Karpas-422 (cell line): Measurements from ENCODE around the gene S100A7. TPM values are rescaled to one million over a fixed set of nuclear protein-coding genes. Genes with fewer than 3 reads are reported as not detected.

Experiments used
- DNase-seq: peaks from one replicate; pipeline ENCODE4 v3.0.0-alpha.2; 2015
- H2AFZ ChIP-seq: fragments of 200-600 bp; sonication (generic); 2 replicates; pipeline ENCODE4 v1.6.1; 2014; ENCODE audit warnings: antibody characterized with exemption, low read length, mixed read lengths
- H3K27ac ChIP-seq: fragments of 200-600 bp; sonication (generic); 2 replicates; pipeline ENCODE4 v1.5.1; 2014; ENCODE audit warnings: mild to moderate bottlenecking, low read length, moderate library complexity
- H3K27me3 ChIP-seq: fragments of 200-600 bp; sonication (generic); 2 replicates; pipeline ENCODE4 v1.6.1; 2014; ENCODE audit warnings: low read length, mixed read lengths
- H3K36me3 ChIP-seq: fragments of 200-600 bp; sonication (generic); 2 replicates; pipeline ENCODE4 v1.6.1; 2014; ENCODE audit warnings: low read length, mixed read lengths; ENCODE audit not compliant: insufficient read depth
- H3K4me1 ChIP-seq: fragments of 200-600 bp; sonication (generic); 2 replicates; pipeline ENCODE4 v1.6.1; 2014; ENCODE audit warnings: mild to moderate bottlenecking, low read length, mixed read lengths
- H3K4me2 ChIP-seq: fragments of 200-600 bp; sonication (generic); 2 replicates; pipeline ENCODE4 v1.6.1; 2014; ENCODE audit warnings: low read length, low read depth, mild to moderate bottlenecking; ENCODE audit not compliant: poor library complexity, severe bottlenecking
- H3K4me3 ChIP-seq: fragments of 200-600 bp; sonication (generic); 2 replicates; pipeline ENCODE4 v1.5.1; 2014; ENCODE audit warnings: mild to moderate bottlenecking, antibody characterized with exemption, low read length, mixed read lengths
- H3K79me2 ChIP-seq: fragments of 200-600 bp; sonication (generic); 2 replicates; pipeline ENCODE4 v1.6.1; 2014; ENCODE audit warnings: mild to moderate bottlenecking, low read length, mixed read lengths
- H3K9ac ChIP-seq: fragments of 200-600 bp; sonication (generic); 2 replicates; pipeline ENCODE4 v1.6.0; 2014; ENCODE audit warnings: low read length
- H3K9me2 ChIP-seq: fragments of 200-600 bp; sonication (generic), shearing (Covaris generic); replicated peaks from 2 replicates; pipeline ENCODE4 v1.6.0; 2014; ENCODE audit warnings: mild to moderate bottlenecking, low read length, moderate library complexity; ENCODE audit not compliant: insufficient read depth
- H3K9me3 ChIP-seq: fragments of 300-700, 200-600 bp; sonication (generic); 2 replicates; pipeline ENCODE4 v1.6.1; 2014; ENCODE audit warnings: low read length, mixed read lengths
- H4K20me1 ChIP-seq: fragments of 200-600 bp; sonication (generic); 2 replicates; pipeline ENCODE4 v1.6.1; 2014; ENCODE audit warnings: mild to moderate bottlenecking, antibody characterized with exemption, low read length, low read depth; ENCODE audit not compliant: insufficient read depth
- total RNA-seq: library from RNA; depleted of rRNA; stranded (reverse); fragments of >200 nt; shearing (Covaris generic); gene quantifications from 2 replicates; pipeline ENCODE4 v1.2.3, GENCODE V29; 2014; ENCODE audit warnings: low replicate concordance

Gene S100A7
- total RNA-seq, 1 experiment from 2014 or later, result not detected

- no peak overlapping the region for H3K4me2 ChIP-seq
- no peaks in the 10 kb centered on the region for H4K20me1 ChIP-seq
- H3K79me2 ChIP-seq, result no peaks in the 10 kb centered on the region
- no peak overlapping the region for H2AFZ ChIP-seq
- no peak overlapping the region for H3K4me3 ChIP-seq
- H3K4me1 ChIP-seq, result no peaks in the 10 kb centered on the region
- no peak overlapping the region for H3K9ac ChIP-seq
- H3K9me3 ChIP-seq, result no peaks in the 10 kb centered on the region
- no peak for DNase-seq
- H3K27ac ChIP-seq, result no peak overlapping the region
- H3K27me3 ChIP-seq, result no peaks in the 10 kb centered on the region
- H3K9me2 ChIP-seq, result no peaks in the 10 kb centered on the region
- H3K36me3 ChIP-seq, result no peaks in the 10 kb centered on the region
These were observed 29.0 kb downstream of the S100A7 start for GRCh38 chr1:153431427-153431826.

GRCh38 chr1:153431002-153431401, 29.4 kb downstream of the S100A7 start:
- Histone ChIP-seq H3K9me2 (no peaks in the 10 kb centered on the region), H3K4me2 (no peak overlapping the region), H2AFZ (no peak overlapping the region), H4K20me1 (no peaks in the 10 kb centered on the region), H3K36me3 (no peaks in the 10 kb centered on the region), H3K4me1 (no peaks in the 10 kb centered on the region), H3K27me3 (no peaks in the 10 kb centered on the region), H3K9ac (no peak overlapping the region), H3K4me3 (no peak overlapping the region), H3K9me3 (no peaks in the 10 kb centered on the region), H3K27ac (no peak overlapping the region), H3K79me2 (no peaks in the 10 kb centered on the region)
- no peak for DNase-seq

GRCh38 chr1:153430561-153430960, 29.9 kb downstream of the S100A7 start:
- H3K4me1 ChIP-seq, result no peaks in the 10 kb centered on the region
- no peaks in the 10 kb centered on the region for H3K79me2 ChIP-seq
- H4K20me1 ChIP-seq, result no peaks in the 10 kb centered on the region

GRCh38 chr1:153430166-153430553, 30.3 kb downstream of the S100A7 start:
- Histone ChIP-seq H3K27ac (no peak overlapping the region), H4K20me1 (no peaks in the 10 kb centered on the region), H3K9ac (no peak overlapping the region)

More at GRCh38 chr1:153430561-153430960, 29.9 kb downstream of the S100A7 start:
- no peaks in the 10 kb centered on the region for H3K9me3 ChIP-seq
- no peaks in the 10 kb centered on the region for H3K36me3 ChIP-seq
- no peak for DNase-seq
- H3K4me3 ChIP-seq, result no peak overlapping the region
- no peaks in the 10 kb centered on the region for H3K9me2 ChIP-seq
- H3K27ac ChIP-seq, result no peak overlapping the region
- no peaks in the 10 kb centered on the region for H3K27me3 ChIP-seq
- H3K9ac ChIP-seq, result no peak overlapping the region
- no peak overlapping the region for H3K4me2 ChIP-seq
- no peak overlapping the region for H2AFZ ChIP-seq

GRCh38 chr1:153429266-153430165, 30.9 kb downstream of the S100A7 start:
- no peaks in the 10 kb centered on the region for H3K36me3 ChIP-seq
- no peaks in the 10 kb centered on the region for H4K20me1 ChIP-seq
- H3K9me3 ChIP-seq, result no peaks in the 10 kb centered on the region
- no peaks in the 10 kb centered on the region for H3K9me2 ChIP-seq
- no peaks in the 10 kb centered on the region for H3K27me3 ChIP-seq
- H3K4me1 ChIP-seq, result no peaks in the 10 kb centered on the region
- no peaks in the 10 kb centered on the region for H3K79me2 ChIP-seq
- H3K27ac ChIP-seq, result no peak overlapping the region
- H3K4me2 ChIP-seq, result no peak overlapping the region
- H3K9ac ChIP-seq, result no peak overlapping the region
- no peak overlapping the region for H2AFZ ChIP-seq
- DNase-seq, result no peak
- H3K4me3 ChIP-seq, result no peak overlapping the region

More at GRCh38 chr1:153430166-153430553, 30.3 kb downstream of the S100A7 start:
- Histone ChIP-seq H3K4me1 (no peaks in the 10 kb centered on the region), H3K36me3 (no peaks in the 10 kb centered on the region), H3K4me3 (no peak overlapping the region), H2AFZ (no peak overlapping the region), H3K79me2 (no peaks in the 10 kb centered on the region), H3K27me3 (no peaks in the 10 kb centered on the region), H3K4me2 (no peak overlapping the region), H3K9me2 (no peaks in the 10 kb centered on the region), H3K9me3 (no peaks in the 10 kb centered on the region)
- DNase-seq, result no peak

GRCh38 chr1:153428791-153429190, 31.7 kb downstream of the S100A7 start:
- no peak overlapping the region for H2AFZ ChIP-seq
- no peaks in the 10 kb centered on the region for H4K20me1 ChIP-seq
- H3K27ac ChIP-seq, result no peak overlapping the region
- DNase-seq, result no peak
- H3K4me3 ChIP-seq, result no peak overlapping the region
- no peaks in the 10 kb centered on the region for H3K9me3 ChIP-seq
- no peaks in the 10 kb centered on the region for H3K4me1 ChIP-seq
- H3K79me2 ChIP-seq, result no peaks in the 10 kb centered on the region
- H3K9ac ChIP-seq, result no peak overlapping the region
- H3K9me2 ChIP-seq, result no peaks in the 10 kb centered on the region
- no peak overlapping the region for H3K4me2 ChIP-seq
- no peaks in the 10 kb centered on the region for H3K36me3 ChIP-seq
- H3K27me3 ChIP-seq, result no peaks in the 10 kb centered on the region

GRCh38 chr1:153428073-153428638, 32.3 kb downstream of the S100A7 start:
- no peak overlapping the region for H3K4me2 ChIP-seq

GRCh38 chr1:153426809-153427208, 33.6 kb downstream of the S100A7 start:
- no peaks in the 10 kb centered on the region for H3K4me1 ChIP-seq
- H3K9me3 ChIP-seq, result no peaks in the 10 kb centered on the region
- no peaks in the 10 kb centered on the region for H3K79me2 ChIP-seq
- no peaks in the 10 kb centered on the region for H3K9me2 ChIP-seq
- no peak for DNase-seq
- no peak overlapping the region for H3K4me2 ChIP-seq
- H4K20me1 ChIP-seq, result no peaks in the 10 kb centered on the region
- H3K9ac ChIP-seq, result no peak overlapping the region
- no peak overlapping the region for H3K4me3 ChIP-seq
- no peak overlapping the region for H3K27ac ChIP-seq
- H2AFZ ChIP-seq, result no peak overlapping the region
- H3K27me3 ChIP-seq, result no peaks in the 10 kb centered on the region
- no peaks in the 10 kb centered on the region for H3K36me3 ChIP-seq

More at GRCh38 chr1:153428073-153428638, 32.3 kb downstream of the S100A7 start:
- no peaks in the 10 kb centered on the region for H3K27me3 ChIP-seq
- H3K4me1 ChIP-seq, result no peaks in the 10 kb centered on the region
- no peak overlapping the region for H3K27ac ChIP-seq
- H4K20me1 ChIP-seq, result no peaks in the 10 kb centered on the region
- H3K4me3 ChIP-seq, result no peak overlapping the region
- no peaks in the 10 kb centered on the region for H3K9me3 ChIP-seq
- H3K36me3 ChIP-seq, result no peaks in the 10 kb centered on the region
- no peaks in the 10 kb centered on the region for H3K9me2 ChIP-seq
- no peak overlapping the region for H3K9ac ChIP-seq
- H2AFZ ChIP-seq, result no peak overlapping the region
- no peaks in the 10 kb centered on the region for H3K79me2 ChIP-seq
- DNase-seq, result no peak
